GM23338 (cell line): ENCODE measurements around the gene PHC2. TPM values are rescaled to one million over a fixed set of nuclear protein-coding genes. Genes with fewer than 3 reads are reported as not detected.

ENCODE experiments used
- ATAC-seq: fragments of 200-7000 bp; cut with Tn5 transposase; 3 replicates; pipeline ENCODE4 v1.9.1; 2020
- DNase-seq: peaks from one replicate; pipeline ENCODE4 v3.0.0-alpha.2; 2015; ENCODE audit warnings: low spot score
- H2AFZ ChIP-seq: fragments of 200-600 bp; sonication (generic); 2 replicates; pipeline ENCODE4 v1.8.0; 2016; ENCODE audit warnings: antibody characterized with exemption, mild to moderate bottlenecking, moderate library complexity
- H3F3A ChIP-seq: fragments of 200-600 bp; sonication (generic); replicated peaks from 2 replicates; pipeline ENCODE4 v1.8.0; 2017; ENCODE audit warnings: antibody characterized with exemption, mixed run types, low read depth
- H3K27ac ChIP-seq: fragments of 200-600 bp; sonication (generic); 2 replicates; pipeline ENCODE4 v1.6.1; 2016; ENCODE audit warnings: low read depth
- H3K27me3 ChIP-seq: fragments of 200-600 bp; sonication (generic); 2 replicates; pipeline ENCODE4 v1.8.0; 2016; ENCODE audit warnings: mild to moderate bottlenecking, mixed run types, moderate library complexity; ENCODE audit not compliant: insufficient read depth
- H3K36me3 ChIP-seq: fragments of 200-600 bp; sonication (generic); 2 replicates; pipeline ENCODE4 v1.8.0; 2016; ENCODE audit warnings: mild to moderate bottlenecking; ENCODE audit not compliant: insufficient read depth
- H3K4me1 ChIP-seq: fragments of 200-600 bp; sonication (generic); 2 replicates; pipeline ENCODE4 v1.8.0; 2016; ENCODE audit warnings: mild to moderate bottlenecking, moderate library complexity; ENCODE audit not compliant: insufficient read depth
- H3K4me2 ChIP-seq: fragments of 200-600 bp; sonication (generic); 2 replicates; pipeline ENCODE4 v1.7.1; 2017; ENCODE audit warnings: mixed run types
- H3K4me3 ChIP-seq: fragments of 200-600 bp; sonication (generic); 2 replicates; pipeline ENCODE4 v1.6.1; 2016; ENCODE audit warnings: mixed run types
- H3K79me2 ChIP-seq: fragments of 200-600 bp; sonication (generic); replicated peaks from 2 replicates; pipeline ENCODE4 v1.8.0; 2017; ENCODE audit warnings: mild to moderate bottlenecking; ENCODE audit not compliant: insufficient read depth
- H3K9me2 ChIP-seq: fragments of 200-600 bp; sonication (generic); 2 replicates; pipeline ENCODE4 v1.8.0; 2017; ENCODE audit not compliant: insufficient read depth
- H4K20me1 ChIP-seq: fragments of 200-600 bp; sonication (generic); replicated peaks from 2 replicates; pipeline ENCODE4 v1.8.0; 2017; ENCODE audit warnings: mild to moderate bottlenecking; ENCODE audit not compliant: insufficient read depth
- H3K27ac Mint-ChIP-seq: 2 replicates; pipeline ENCODE4 v1.8.0; 2020; ENCODE audit warnings: inconsistent platforms, mild to moderate bottlenecking, moderate library complexity, mixed read lengths
- H3K27me3 Mint-ChIP-seq: 3 replicates; pipeline ENCODE4 v1.8.0; 2022; ENCODE audit warnings: low read depth, mild to moderate bottlenecking, moderate library complexity, mixed read lengths, inconsistent platforms; ENCODE audit not compliant: insufficient read depth, poor library complexity
- H3K36me3 Mint-ChIP-seq: 3 replicates; pipeline ENCODE4 v1.8.0; 2021; ENCODE audit warnings: low read depth, mild to moderate bottlenecking, inconsistent platforms, moderate library complexity, mixed read lengths
- H3K4me1 Mint-ChIP-seq: 3 replicates; pipeline ENCODE4 v1.8.0; 2020; ENCODE audit warnings: mild to moderate bottlenecking, inconsistent platforms, mixed read lengths
- H3K4me3 Mint-ChIP-seq: 3 replicates; pipeline ENCODE4 v1.8.0; 2021; ENCODE audit warnings: moderate library complexity, mild to moderate bottlenecking, inconsistent platforms, mixed read lengths
- H3K9me3 Mint-ChIP-seq: 3 replicates; pipeline ENCODE4 v1.8.0; 2020; ENCODE audit warnings: moderate library complexity, mild to moderate bottlenecking, inconsistent platforms, mixed read lengths
- CREB1 ChIP-seq: fragments of 250-450 bp; sonication (Bioruptor Pico); IDR thresholded peaks from 2 replicates; pipeline ENCODE4 v1.5.0; 2020; ENCODE audit warnings: low read depth, mild to moderate bottlenecking, moderate library complexity
- JUNB ChIP-seq: IDR thresholded peaks from one replicate; pipeline ENCODE4 v1.6.1; 2016; ENCODE audit warnings: antibody characterized with exemption; ENCODE audit not compliant: unreplicated experiment
- NANOG ChIP-seq: IDR thresholded peaks from 2 replicates; pipeline ENCODE4 v1.6.1; 2016; ENCODE audit warnings: antibody characterized with exemption, borderline replicate concordance
- POLR2AphosphoS5 ChIP-seq: IDR thresholded peaks from 2 replicates; pipeline ENCODE4 v1.6.1; 2016; ENCODE audit warnings: antibody characterized with exemption, low read depth
- ZNF331 ChIP-seq: fragments of 250-450 bp; sonication (Bioruptor Pico); IDR thresholded peaks from 2 replicates; pipeline ENCODE4 v1.5.0; 2020; ENCODE audit warnings: low read depth, mild to moderate bottlenecking, moderate library complexity
- polyA plus RNA-seq: library from polyadenylated mRNA; unstranded; fragments of >200 nt; fragmentation: Nextera tagmentation; extraction: Ambion mirVana; gene quantifications from 2 replicates; pipeline ENCODE4 v1.2.1, GENCODE V29; 2016
- total RNA-seq: library from RNA; depleted of rRNA; stranded (reverse); fragments of >200 nt; shearing (Covaris generic); gene quantifications from 2 replicates; pipeline ENCODE4 v1.2.3, GENCODE V29; 2014
- TF ChIP-seq, protein P1 (sequence below): fragments of 250-450 bp; sonication (Bioruptor Pico); IDR thresholded peaks from 2 replicates; pipeline ENCODE4 v1.5.0; 2020; ENCODE audit warnings: mild to moderate bottlenecking, moderate library complexity
- TF ChIP-seq, protein P2 (sequence below): IDR thresholded peaks from 2 replicates; pipeline ENCODE4 v1.6.1; 2016; ENCODE audit warnings: antibody characterized with exemption
- TF ChIP-seq, protein P3 (sequence below), 2 experiments: fragments of 200-600 bp in 1 of 2; sonication (generic) in 1 of 2; conservative IDR thresholded peaks; 2 replicates each; pipeline versions ENCODE4 v1.5.1 to v1.6.1; 2016 to 2017; ENCODE audit warnings: antibody characterized with exemption in 2 of 2, low read depth in 2 of 2, mild to moderate bottlenecking in 2 of 2, moderate library complexity in 1 of 2

PHC2 gene
- total and polyA plus RNA-seq, 2 experiments from 2014 or later = 1.7 to 7.3 TPM

DNA sequence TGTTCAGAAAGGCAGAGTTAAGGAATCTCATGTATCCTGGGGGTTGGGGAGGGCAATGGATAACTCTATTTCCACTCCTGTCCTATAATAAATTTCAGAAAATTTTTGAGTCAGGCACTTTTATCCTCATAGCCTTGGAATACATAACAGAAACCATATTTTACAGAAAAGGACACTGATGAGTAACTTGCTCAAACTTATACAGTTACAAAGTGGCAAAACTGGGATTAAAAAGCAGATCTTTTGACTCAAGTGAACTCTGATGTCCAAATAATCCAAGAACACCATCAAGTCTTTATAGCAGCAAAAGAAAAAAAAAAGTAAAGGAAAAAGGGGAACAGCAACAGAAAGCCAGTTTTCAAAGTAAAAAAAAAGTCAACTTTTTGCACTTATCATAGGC is 36.9 kb downstream of the PHC2 start (continued):
- TF ChIP-seq, protein P1, sequence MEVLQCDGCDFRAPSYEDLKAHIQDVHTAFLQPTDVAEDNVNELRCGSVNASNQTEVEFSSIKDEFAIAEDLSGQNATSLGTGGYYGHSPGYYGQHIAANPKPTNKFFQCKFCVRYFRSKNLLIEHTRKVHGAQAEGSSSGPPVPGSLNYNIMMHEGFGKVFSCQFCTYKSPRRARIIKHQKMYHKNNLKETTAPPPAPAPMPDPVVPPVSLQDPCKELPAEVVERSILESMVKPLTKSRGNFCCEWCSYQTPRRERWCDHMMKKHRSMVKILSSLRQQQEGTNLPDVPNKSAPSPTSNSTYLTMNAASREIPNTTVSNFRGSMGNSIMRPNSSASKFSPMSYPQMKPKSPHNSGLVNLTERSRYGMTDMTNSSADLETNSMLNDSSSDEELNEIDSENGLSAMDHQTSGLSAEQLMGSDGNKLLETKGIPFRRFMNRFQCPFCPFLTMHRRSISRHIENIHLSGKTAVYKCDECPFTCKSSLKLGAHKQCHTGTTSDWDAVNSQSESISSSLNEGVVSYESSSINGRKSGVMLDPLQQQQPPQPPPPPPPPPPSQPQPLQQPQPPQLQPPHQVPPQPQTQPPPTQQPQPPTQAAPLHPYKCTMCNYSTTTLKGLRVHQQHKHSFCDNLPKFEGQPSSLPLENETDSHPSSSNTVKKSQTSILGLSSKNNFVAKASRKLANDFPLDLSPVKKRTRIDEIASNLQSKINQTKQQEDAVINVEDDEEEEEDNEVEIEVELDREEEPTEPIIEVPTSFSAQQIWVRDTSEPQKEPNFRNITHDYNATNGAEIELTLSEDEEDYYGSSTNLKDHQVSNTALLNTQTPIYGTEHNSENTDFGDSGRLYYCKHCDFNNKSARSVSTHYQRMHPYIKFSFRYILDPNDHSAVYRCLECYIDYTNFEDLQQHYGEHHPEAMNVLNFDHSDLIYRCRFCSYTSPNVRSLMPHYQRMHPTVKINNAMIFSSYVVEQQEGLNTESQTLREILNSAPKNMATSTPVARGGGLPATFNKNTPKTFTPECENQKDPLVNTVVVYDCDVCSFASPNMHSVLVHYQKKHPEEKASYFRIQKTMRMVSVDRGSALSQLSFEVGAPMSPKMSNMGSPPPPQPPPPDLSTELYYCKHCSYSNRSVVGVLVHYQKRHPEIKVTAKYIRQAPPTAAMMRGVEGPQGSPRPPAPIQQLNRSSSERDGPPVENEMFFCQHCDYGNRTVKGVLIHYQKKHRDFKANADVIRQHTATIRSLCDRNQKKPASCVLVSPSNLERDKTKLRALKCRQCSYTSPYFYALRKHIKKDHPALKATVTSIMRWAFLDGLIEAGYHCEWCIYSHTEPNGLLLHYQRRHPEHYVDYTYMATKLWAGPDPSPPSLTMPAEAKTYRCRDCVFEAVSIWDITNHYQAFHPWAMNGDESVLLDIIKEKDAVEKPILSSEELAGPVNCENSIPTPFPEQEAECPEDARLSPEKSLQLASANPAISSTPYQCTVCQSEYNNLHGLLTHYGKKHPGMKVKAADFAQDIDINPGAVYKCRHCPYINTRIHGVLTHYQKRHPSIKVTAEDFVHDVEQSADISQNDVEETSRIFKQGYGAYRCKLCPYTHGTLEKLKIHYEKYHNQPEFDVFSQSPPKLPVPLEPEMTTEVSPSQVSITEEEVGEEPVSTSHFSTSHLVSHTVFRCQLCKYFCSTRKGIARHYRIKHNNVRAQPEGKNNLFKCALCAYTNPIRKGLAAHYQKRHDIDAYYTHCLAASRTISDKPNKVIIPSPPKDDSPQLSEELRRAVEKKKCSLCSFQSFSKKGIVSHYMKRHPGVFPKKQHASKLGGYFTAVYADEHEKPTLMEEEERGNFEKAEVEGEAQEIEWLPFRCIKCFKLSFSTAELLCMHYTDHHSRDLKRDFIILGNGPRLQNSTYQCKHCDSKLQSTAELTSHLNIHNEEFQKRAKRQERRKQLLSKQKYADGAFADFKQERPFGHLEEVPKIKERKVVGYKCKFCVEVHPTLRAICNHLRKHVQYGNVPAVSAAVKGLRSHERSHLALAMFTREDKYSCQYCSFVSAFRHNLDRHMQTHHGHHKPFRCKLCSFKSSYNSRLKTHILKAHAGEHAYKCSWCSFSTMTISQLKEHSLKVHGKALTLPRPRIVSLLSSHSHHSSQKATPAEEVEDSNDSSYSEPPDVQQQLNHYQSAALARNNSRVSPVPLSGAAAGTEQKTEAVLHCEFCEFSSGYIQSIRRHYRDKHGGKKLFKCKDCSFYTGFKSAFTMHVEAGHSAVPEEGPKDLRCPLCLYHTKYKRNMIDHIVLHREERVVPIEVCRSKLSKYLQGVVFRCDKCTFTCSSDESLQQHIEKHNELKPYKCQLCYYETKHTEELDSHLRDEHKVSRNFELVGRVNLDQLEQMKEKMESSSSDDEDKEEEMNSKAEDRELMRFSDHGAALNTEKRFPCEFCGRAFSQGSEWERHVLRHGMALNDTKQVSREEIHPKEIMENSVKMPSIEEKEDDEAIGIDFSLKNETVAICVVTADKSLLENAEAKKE (CRISPR knock-in tag) = no peak
- no peak for TF ChIP-seq POLR2AphosphoS5
- TF ChIP-seq ZNF331 (CRISPR knock-in tag) = no peak
- TF ChIP-seq, protein P2, sequence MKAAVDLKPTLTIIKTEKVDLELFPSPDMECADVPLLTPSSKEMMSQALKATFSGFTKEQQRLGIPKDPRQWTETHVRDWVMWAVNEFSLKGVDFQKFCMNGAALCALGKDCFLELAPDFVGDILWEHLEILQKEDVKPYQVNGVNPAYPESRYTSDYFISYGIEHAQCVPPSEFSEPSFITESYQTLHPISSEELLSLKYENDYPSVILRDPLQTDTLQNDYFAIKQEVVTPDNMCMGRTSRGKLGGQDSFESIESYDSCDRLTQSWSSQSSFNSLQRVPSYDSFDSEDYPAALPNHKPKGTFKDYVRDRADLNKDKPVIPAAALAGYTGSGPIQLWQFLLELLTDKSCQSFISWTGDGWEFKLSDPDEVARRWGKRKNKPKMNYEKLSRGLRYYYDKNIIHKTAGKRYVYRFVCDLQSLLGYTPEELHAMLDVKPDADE = no peak
- TF ChIP-seq CREB1 (CRISPR knock-in tag) = no peak
- TF ChIP-seq JUNB = no peak
- TF ChIP-seq NANOG = no peak

DNA sequence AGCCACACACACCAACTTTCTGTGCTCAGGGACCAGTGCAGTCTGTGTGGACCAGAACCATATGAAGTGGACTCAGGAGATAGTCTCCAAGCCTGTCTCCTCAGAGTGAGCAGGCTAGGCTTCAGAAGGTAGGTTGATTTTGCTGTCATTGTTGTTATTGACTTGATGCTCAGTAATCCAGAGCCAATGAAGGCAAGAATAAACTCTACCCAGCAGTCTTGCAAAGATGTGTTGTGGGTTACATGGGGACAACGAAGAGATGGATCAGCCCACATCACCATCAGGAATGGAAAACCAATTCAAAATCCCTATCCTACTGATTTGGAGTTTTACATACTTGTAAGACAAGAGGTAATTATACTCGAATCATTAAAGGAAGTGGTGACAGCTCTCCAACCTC is 37.4 kb downstream of the PHC2 start:
- Histone ChIP-seq H4K20me1 (no peaks in the 10 kb centered on the region; the same call in 1 of the 2 replicates), H3K27ac (no peak overlapping the region), H3K79me2 (no peaks in the 10 kb centered on the region), H3F3A (no peaks in the 10 kb centered on the region), H3K4me2 (no peak overlapping the region), H2AFZ (no peak overlapping the region), H3K9me2 (no peaks in the 10 kb centered on the region; the same call in 1 of the 2 replicates), H3K27me3 (no peaks in the 10 kb centered on the region), H3K4me3 (no peak overlapping the region), H3K4me1 (peaks cover 3% of the 10 kb centered on the region; the same call in 1 of the 2 replicates), H3K36me3 (no peaks in the 10 kb centered on the region)
- no peak for ATAC-seq
- Mint-ChIP-seq H3K27ac (no peak overlapping the region), H3K4me1 (peaks cover 24% of the 10 kb centered on the region; the same call in 2 of the 3 replicates), H3K27me3 (peaks cover 1% of the 10 kb centered on the region), H3K36me3 (no peaks in the 10 kb centered on the region), H3K4me3 (no peak overlapping the region), H3K9me3 (no peaks in the 10 kb centered on the region; the same call in 1 of the 3 replicates)
- TF ChIP-seq, protein P3, sequence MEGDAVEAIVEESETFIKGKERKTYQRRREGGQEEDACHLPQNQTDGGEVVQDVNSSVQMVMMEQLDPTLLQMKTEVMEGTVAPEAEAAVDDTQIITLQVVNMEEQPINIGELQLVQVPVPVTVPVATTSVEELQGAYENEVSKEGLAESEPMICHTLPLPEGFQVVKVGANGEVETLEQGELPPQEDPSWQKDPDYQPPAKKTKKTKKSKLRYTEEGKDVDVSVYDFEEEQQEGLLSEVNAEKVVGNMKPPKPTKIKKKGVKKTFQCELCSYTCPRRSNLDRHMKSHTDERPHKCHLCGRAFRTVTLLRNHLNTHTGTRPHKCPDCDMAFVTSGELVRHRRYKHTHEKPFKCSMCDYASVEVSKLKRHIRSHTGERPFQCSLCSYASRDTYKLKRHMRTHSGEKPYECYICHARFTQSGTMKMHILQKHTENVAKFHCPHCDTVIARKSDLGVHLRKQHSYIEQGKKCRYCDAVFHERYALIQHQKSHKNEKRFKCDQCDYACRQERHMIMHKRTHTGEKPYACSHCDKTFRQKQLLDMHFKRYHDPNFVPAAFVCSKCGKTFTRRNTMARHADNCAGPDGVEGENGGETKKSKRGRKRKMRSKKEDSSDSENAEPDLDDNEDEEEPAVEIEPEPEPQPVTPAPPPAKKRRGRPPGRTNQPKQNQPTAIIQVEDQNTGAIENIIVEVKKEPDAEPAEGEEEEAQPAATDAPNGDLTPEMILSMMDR (conservative IDR thresholded peaks at IDR 0.05; ENCODE audit: low read depth in 2 of 2) = no peak
- no peak for DNase-seq
